ENCODE measurements around the gene MAP4K2.
"Not testable (repeated sequence)": the region's sequence is repeated elsewhere in the genome, so short reads cannot be mapped to it uniquely, and the experiment has no call there.

The MAP4K2 gene

GRCh38 chr11:64823568-64824119 lies 20.6 kb upstream of the MAP4K2 start:
- Histone ChIP-seq H3K27me3 (ENCODE audit: control insufficient read depth in 3 of 3, insufficient read depth in 3 of 3, low read depth in 1 of 3, low read length in 3 of 3) (peaks cover 0 to 3% (median 0%) of the 10 kb centered on the region in 3 experiments), H3K4ac (ENCODE audit: low read length) (no peak overlapping the region)
- WGBS, 2 donors (ENCODE audit: extremely low coverage in 2 of 2, insufficient read length in 2 of 2, insufficient replicate concordance in 1 of 2): 90% methylated on average over 2 of the region's 11 CpGs; no CpG with 5 or more reads in 1 of the 2 donors

GRCh38 chr11:64817476-64817875 lies 14.5 kb upstream of the MAP4K2 start:
- Histone ChIP-seq H3K27me3 (ENCODE audit: control insufficient read depth in 3 of 3, insufficient read depth in 3 of 3, low read depth in 1 of 3, low read length in 3 of 3) (peaks cover 0 to 7% (median 0%) of the 10 kb centered on the region in 3 experiments), H2BK5ac (ENCODE audit: low read length) (no peak overlapping the region), H2AFZ (ENCODE audit: low read length) (no peak overlapping the region), H4K91ac (ENCODE audit: low read depth, low read length, poor library complexity) (no peak overlapping the region), H3K4me3 (ENCODE audit: low read length in 2 of 2) (no peak overlapping the region), H3K23ac (ENCODE audit: low read depth, low read length, poor library complexity) (no peak overlapping the region), H3K18ac (ENCODE audit: low read length) (no peak overlapping the region), H3K79me1 (ENCODE audit: low read depth, low read length) (no peaks in the 10 kb centered on the region), H3K4me2 (ENCODE audit: insufficient read depth, low read length, poor library complexity, severe bottlenecking) (no peak overlapping the region), H3K4me1 (ENCODE audit: control insufficient read depth in 2 of 2, insufficient read depth in 1 of 2, low read depth in 1 of 2, low read length in 2 of 2) (no peaks in the 10 kb centered on the region), H3K27ac (replicated peaks; ENCODE audit: low read length) (no peak overlapping the region), H3K14ac (ENCODE audit: low read length) (no peak overlapping the region), H4K8ac (ENCODE audit: low read depth, low read length) (no peak overlapping the region), H3K36me3 (replicated peaks in 1 of 2; ENCODE audit: control insufficient read depth in 2 of 2, insufficient read depth in 2 of 2, low read length in 2 of 2) (no peaks in the 10 kb centered on the region), H2AK5ac (ENCODE audit: low read depth, low read length) (peak overlapping the region; percentile 40), H2BK15ac (ENCODE audit: low read length) (no peak overlapping the region), H3K9me3 (replicated peaks in 1 of 2; ENCODE audit: control insufficient read depth in 2 of 2, insufficient read depth in 1 of 2, low read depth in 1 of 2, low read length in 2 of 2) (no peaks in the 10 kb centered on the region), H2BK120ac (ENCODE audit: low read depth, low read length) (no peak overlapping the region), H3K4ac (ENCODE audit: low read length) (no peak overlapping the region), H2BK12ac (ENCODE audit: low read length) (no peak overlapping the region), H3K9ac (ENCODE audit: low read depth, low read length, poor library complexity) (no peak overlapping the region)
- DNase-seq (ENCODE audit: low spot score): no peak
- no CpG with 5 or more reads among the region's 3 CpGs for WGBS, 2 donors (ENCODE audit: extremely low coverage in 2 of 2, insufficient read length in 2 of 2, insufficient replicate concordance in 1 of 2)

More at GRCh38 chr11:64823568-64824119, 20.6 kb upstream of the MAP4K2 start:
- Histone ChIP-seq H3K36me3 (replicated peaks in 1 of 2; ENCODE audit: control insufficient read depth in 2 of 2, insufficient read depth in 2 of 2, low read length in 2 of 2) (no peaks in the 10 kb centered on the region), H4K8ac (ENCODE audit: low read depth, low read length) (no peak overlapping the region), H3K4me2 (ENCODE audit: insufficient read depth, low read length, poor library complexity, severe bottlenecking) (no peak overlapping the region), H2BK120ac (ENCODE audit: low read depth, low read length) (no peak overlapping the region), H3K23ac (ENCODE audit: low read depth, low read length, poor library complexity) (no peak overlapping the region), H3K4me3 (ENCODE audit: low read length in 2 of 2) (no peak overlapping the region), H2AFZ (ENCODE audit: low read length) (no peak overlapping the region), H2AK5ac (ENCODE audit: low read depth, low read length) (no peak overlapping the region), H3K79me1 (ENCODE audit: low read depth, low read length) (no peaks in the 10 kb centered on the region), H3K4me1 (ENCODE audit: control insufficient read depth in 2 of 2, insufficient read depth in 1 of 2, low read depth in 1 of 2, low read length in 2 of 2) (no peaks in the 10 kb centered on the region), H2BK5ac (ENCODE audit: low read length) (no peak overlapping the region), H2BK12ac (ENCODE audit: low read length) (no peak overlapping the region), H3K14ac (ENCODE audit: low read length) (no peak overlapping the region), H3K27ac (replicated peaks; ENCODE audit: low read length) (no peak overlapping the region), H4K91ac (ENCODE audit: low read depth, low read length, poor library complexity) (no peak overlapping the region), H3K9me3 (replicated peaks in 1 of 2; ENCODE audit: control insufficient read depth in 2 of 2, insufficient read depth in 1 of 2, low read depth in 1 of 2, low read length in 2 of 2) (no peaks in the 10 kb centered on the region), H2BK15ac (ENCODE audit: low read length) (no peak overlapping the region), H3K9ac (ENCODE audit: low read depth, low read length, poor library complexity) (no peak overlapping the region), H3K18ac (ENCODE audit: low read length) (no peak overlapping the region)
- DNase-seq (ENCODE audit: low spot score): no peak

- H3K14ac ChIP-seq (ENCODE audit: low read length); H3K9ac ChIP-seq (ENCODE audit: low read depth, low read length, poor library complexity); H3K4me3 ChIP-seq (ENCODE audit: low read length in 2 of 2); H2BK15ac ChIP-seq (ENCODE audit: low read length); H3K79me1 ChIP-seq (ENCODE audit: low read depth, low read length); H3K9me3 ChIP-seq (replicated peaks in 1 of 2; ENCODE audit: control insufficient read depth in 2 of 2, insufficient read depth in 1 of 2, low read depth in 1 of 2, low read length in 2 of 2); H2AK5ac ChIP-seq (ENCODE audit: low read depth, low read length); DNase-seq (ENCODE audit: low spot score); H3K27ac ChIP-seq (replicated peaks; ENCODE audit: low read length); H4K8ac ChIP-seq (ENCODE audit: low read depth, low read length); H3K18ac ChIP-seq (ENCODE audit: low read length); H3K4me1 ChIP-seq (ENCODE audit: control insufficient read depth in 2 of 2, insufficient read depth in 1 of 2, low read depth in 1 of 2, low read length in 2 of 2); H3K23ac ChIP-seq (ENCODE audit: low read depth, low read length, poor library complexity); H3K4me2 ChIP-seq (ENCODE audit: insufficient read depth, low read length, poor library complexity, severe bottlenecking); H3K4ac ChIP-seq (ENCODE audit: low read length); H2BK5ac ChIP-seq (ENCODE audit: low read length); H2BK12ac ChIP-seq (ENCODE audit: low read length); H2AFZ ChIP-seq (ENCODE audit: low read length); H4K91ac ChIP-seq (ENCODE audit: low read depth, low read length, poor library complexity); H3K36me3 ChIP-seq (replicated peaks in 1 of 2; ENCODE audit: control insufficient read depth in 2 of 2, insufficient read depth in 2 of 2, low read length in 2 of 2); H2BK120ac ChIP-seq (ENCODE audit: low read depth, low read length); H3K27me3 ChIP-seq (ENCODE audit: control insufficient read depth in 3 of 3, insufficient read depth in 3 of 3, low read depth in 1 of 3, low read length in 3 of 3): not testable (repeated sequence)
- no CpG with 5 or more reads among the region's 5 CpGs for WGBS, 2 donors (ENCODE audit: extremely low coverage in 2 of 2, insufficient read length in 2 of 2, insufficient replicate concordance in 1 of 2)
Observed at GRCh38 chr11:64815433-64815832, 12.4 kb upstream of the MAP4K2 start.

- no peak overlapping the region for H3K4me2 ChIP-seq (ENCODE audit: insufficient read depth, low read length, poor library complexity, severe bottlenecking)
- H3K9ac ChIP-seq (ENCODE audit: low read depth, low read length, poor library complexity): no peak overlapping the region
- peaks cover 0 to 7% (median 0%) of the 10 kb centered on the region in 3 experiments for H3K27me3 ChIP-seq (ENCODE audit: control insufficient read depth in 3 of 3, insufficient read depth in 3 of 3, low read depth in 1 of 3, low read length in 3 of 3)
- H2BK12ac ChIP-seq (ENCODE audit: low read length): no peak overlapping the region
- no peaks in the 10 kb centered on the region for H3K9me3 ChIP-seq (replicated peaks in 1 of 2; ENCODE audit: control insufficient read depth in 2 of 2, insufficient read depth in 1 of 2, low read depth in 1 of 2, low read length in 2 of 2)
- H4K91ac ChIP-seq (ENCODE audit: low read depth, low read length, poor library complexity): no peak overlapping the region
- peaks cover 0 to under 1% of the 10 kb centered on the region in 2 donors for H3K4me1 ChIP-seq (ENCODE audit: control insufficient read depth in 2 of 2, insufficient read depth in 1 of 2, low read depth in 1 of 2, low read length in 2 of 2)
- DNase-seq (ENCODE audit: low spot score): no peak
- H2AFZ ChIP-seq (ENCODE audit: low read length): no peak overlapping the region
- H3K14ac ChIP-seq (ENCODE audit: low read length): no peak overlapping the region
- H3K4me3 ChIP-seq (ENCODE audit: low read length in 2 of 2): no peak overlapping the region
- H2BK120ac ChIP-seq (ENCODE audit: low read depth, low read length): no peak overlapping the region
- H3K79me1 ChIP-seq (ENCODE audit: low read depth, low read length): peaks cover 1% of the 10 kb centered on the region
- no peaks in the 10 kb centered on the region for H3K36me3 ChIP-seq (replicated peaks in 1 of 2; ENCODE audit: control insufficient read depth in 2 of 2, insufficient read depth in 2 of 2, low read length in 2 of 2)
- H4K8ac ChIP-seq (ENCODE audit: low read depth, low read length): no peak overlapping the region
- H3K23ac ChIP-seq (ENCODE audit: low read depth, low read length, poor library complexity): no peak overlapping the region
- no peak overlapping the region for H2BK15ac ChIP-seq (ENCODE audit: low read length)
- no CpG with 5 or more reads among the region's 7 CpGs for WGBS, 2 donors (ENCODE audit: extremely low coverage in 2 of 2, insufficient read length in 2 of 2, insufficient replicate concordance in 1 of 2)
- no peak overlapping the region for H2BK5ac ChIP-seq (ENCODE audit: low read length)
- no peak overlapping the region for H3K18ac ChIP-seq (ENCODE audit: low read length)
- no peak overlapping the region for H2AK5ac ChIP-seq (ENCODE audit: low read depth, low read length)
- no peak overlapping the region for H3K4ac ChIP-seq (ENCODE audit: low read length)
- H3K27ac ChIP-seq (replicated peaks; ENCODE audit: low read length): no peak overlapping the region
Observed at GRCh38 chr11:64814712-64815187, 11.7 kb upstream of the MAP4K2 start.

Measured in neuronal stem cell (in vitro differentiated cells).